A549 (cell line): ENCODE results near the gene CSDE1. TPM values are rescaled to one million over a fixed set of nuclear protein-coding genes. Genes with fewer than 3 reads are reported as not detected.

Source experiments
- ATAC-seq, 2 experiments: fragments of 200-7000 bp in 1 of 2; fragments of >200 bp in 1 of 2; cut with Nextera tagmentation in 1 of 2; cut with Tn5 transposase in 1 of 2; 3 replicates each; pipeline versions ENCODE4 v1.8.0 to v1.9.1; 2018 to 2020; ENCODE audit warnings: mild to moderate bottlenecking in 1 of 2, moderate library complexity in 1 of 2
- CTCF ChIA-PET: fragments of 300-600 bp; sonication (Branson Sonifier 250); formaldehyde crosslinking; extraction: SDS; loops from one replicate; lab custom pipeline; 2021; ENCODE audit warnings: antibody characterized with exemption, inconsistent platforms; lab: Yijun Ruan, JAX
- POLR2A ChIA-PET: fragments of 350-600 bp; formaldehyde crosslinking; extraction: SDS; loops from one replicate; lab custom pipeline; 2021; ENCODE audit warnings: antibody characterized with exemption, inconsistent platforms; lab: Yijun Ruan, JAX
- DNase-seq, 2 experiments: peaks; one replicate each; pipeline versions ENCODE4 v3.0.0 to v3.0.0-alpha.2; 2011 to 2016; ENCODE audit warnings: low read depth in 1 of 2, low spot score in 1 of 2
- FAIRE-seq: peaks from 2 replicates; lab custom pipeline; 2011; peaks lifted over from hg19 to GRCh38; lab: Jason Lieb, UNC
- H3K27ac ChIP-seq, 2 experiments: fragments of >200 bp; sonication (Bioruptor Twin); formaldehyde crosslinking; 3 replicates each; pipeline ENCODE4 v1.5.1; 2016 to 2017
- H3K4me1 ChIP-seq: fragments of >200 bp; sonication (Bioruptor Twin); formaldehyde crosslinking; 3 replicates; pipeline ENCODE4 v1.6.1; 2016
- H3K4me2 ChIP-seq: fragments of >200 bp; sonication (Bioruptor Twin); formaldehyde crosslinking; 3 replicates; pipeline ENCODE4 v1.6.1; 2016
- H3K4me3 ChIP-seq: fragments of >200 bp; sonication (Bioruptor Twin); formaldehyde crosslinking; 3 replicates; pipeline ENCODE4 v1.5.1; 2016
- H3K9me3 ChIP-seq: fragments of >200 bp; sonication (Bioruptor Twin); formaldehyde crosslinking; 3 replicates; pipeline ENCODE4 v1.6.1; 2016
- CHD4 ChIP-seq: fragments of 200-600 bp; sonication (generic); IDR thresholded peaks from 2 replicates; pipeline ENCODE4 v1.6.1; 2016; ENCODE audit warnings: antibody characterized with exemption, mild to moderate bottlenecking, borderline replicate concordance
- EHMT2 ChIP-seq: fragments of 200-600 bp; sonication (generic); IDR thresholded peaks from 2 replicates; pipeline ENCODE4 v1.6.1; 2016; ENCODE audit warnings: antibody characterized with exemption, low read depth, mild to moderate bottlenecking, moderate library complexity
- FOSB ChIP-seq: fragments of 250-450 bp; sonication (Bioruptor Pico); IDR thresholded peaks from 2 replicates; pipeline ENCODE4 v1.5.0; 2020; ENCODE audit warnings: mild to moderate bottlenecking, moderate library complexity
- FOXS1 ChIP-seq: fragments of 250-450 bp; sonication (Bioruptor Pico); IDR thresholded peaks from 2 replicates; pipeline ENCODE4 v1.5.0; 2020; ENCODE audit warnings: mild to moderate bottlenecking, moderate library complexity
- GATA3 ChIP-seq: IDR thresholded peaks from 2 replicates; pipeline ENCODE4 v1.6.1; 2012; ENCODE audit warnings: borderline replicate concordance
- HEYL ChIP-seq: fragments of 250-450 bp; sonication (Bioruptor Pico); IDR thresholded peaks from 2 replicates; pipeline ENCODE4 v1.8.0; 2021; ENCODE audit warnings: mild to moderate bottlenecking, moderate library complexity
- JUN ChIP-seq, 2 experiments: fragments of >200 bp; sonication (Bioruptor Twin); formaldehyde crosslinking; IDR thresholded peaks; 2 replicates in 1 of 2; 3 replicates in 1 of 2; pipeline ENCODE4 v1.6.1; 2016 to 2017
- KDM1A ChIP-seq: fragments of 200-600 bp; sonication (generic); IDR thresholded peaks from 2 replicates; pipeline ENCODE4 v1.6.1; 2016; ENCODE audit warnings: low read depth, mild to moderate bottlenecking
- NR3C1 ChIP-seq: fragments of >200 bp; sonication (Bioruptor Twin); formaldehyde crosslinking; IDR thresholded peaks from 3 replicates; pipeline ENCODE4 v1.6.1; 2017
- PHF8 ChIP-seq: fragments of 200-600 bp; sonication (generic); IDR thresholded peaks from 2 replicates; pipeline ENCODE4 v1.6.1; 2016; ENCODE audit warnings: low read depth, mild to moderate bottlenecking, antibody characterized with exemption, moderate library complexity, borderline replicate concordance
- POLR2A ChIP-seq: IDR thresholded peaks from 2 replicates; pipeline ENCODE4 v1.6.1; 2012; ENCODE audit warnings: mild to moderate bottlenecking, low read length
- RARB ChIP-seq: fragments of 250-450 bp; sonication (Bioruptor Pico); IDR thresholded peaks from 2 replicates; pipeline ENCODE4 v1.8.0; 2021; ENCODE audit warnings: mild to moderate bottlenecking, moderate library complexity
- TFCP2L1 ChIP-seq: fragments of 250-450 bp; sonication (Bioruptor Pico); IDR thresholded peaks from 2 replicates; pipeline ENCODE4 v1.5.0; 2021; ENCODE audit warnings: mild to moderate bottlenecking
- WGBS: methylation state at CpG from one replicate; pipeline ENCODE4 v1.1.6; 2017; ENCODE audit errors: missing lambda C conversion rate; 5-methylcytosine and 5-hydroxymethylcytosine counted together
- polyA plus RNA-seq, 4 experiments: library from polyadenylated mRNA; depleted of rRNA in 3 of 4; stranded (reverse); fragments of >200 nt; fragmentation: RNase III in 1 of 4; extraction: RNeasy Plus Mini Kit Qiagen cat#74134 plus additional on column Dnase treatment in 1 of 4; gene quantifications; 2 replicates in 3 of 4; 3 replicates in 1 of 4; pipeline ENCODE4 v1.2.3, GENCODE V29; 2011 to 2017
- TF ChIP-seq, protein P1 (sequence below): IDR thresholded peaks from 2 replicates; pipeline ENCODE4 v1.6.1; 2012
- TF ChIP-seq, protein P2 (sequence below): IDR thresholded peaks from 2 replicates; pipeline ENCODE4 v1.6.1; 2012
- TF ChIP-seq, protein P3 (sequence below): fragments of 150-350 bp; IDR thresholded peaks from 2 replicates; pipeline ENCODE4 v1.6.1; 2014; ENCODE audit warnings: low read depth, mild to moderate bottlenecking, low read length
- TF ChIP-seq, protein P4 (sequence below): fragments of >200 bp; sonication (Bioruptor Twin); formaldehyde crosslinking; IDR thresholded peaks from 3 replicates; pipeline ENCODE4 v1.6.1; 2016

CSDE1 gene
- polyA plus RNA-seq, 2 of the 4 experiments (the other 2 are of a cell fraction): 199 to 236 TPM

DNA sequence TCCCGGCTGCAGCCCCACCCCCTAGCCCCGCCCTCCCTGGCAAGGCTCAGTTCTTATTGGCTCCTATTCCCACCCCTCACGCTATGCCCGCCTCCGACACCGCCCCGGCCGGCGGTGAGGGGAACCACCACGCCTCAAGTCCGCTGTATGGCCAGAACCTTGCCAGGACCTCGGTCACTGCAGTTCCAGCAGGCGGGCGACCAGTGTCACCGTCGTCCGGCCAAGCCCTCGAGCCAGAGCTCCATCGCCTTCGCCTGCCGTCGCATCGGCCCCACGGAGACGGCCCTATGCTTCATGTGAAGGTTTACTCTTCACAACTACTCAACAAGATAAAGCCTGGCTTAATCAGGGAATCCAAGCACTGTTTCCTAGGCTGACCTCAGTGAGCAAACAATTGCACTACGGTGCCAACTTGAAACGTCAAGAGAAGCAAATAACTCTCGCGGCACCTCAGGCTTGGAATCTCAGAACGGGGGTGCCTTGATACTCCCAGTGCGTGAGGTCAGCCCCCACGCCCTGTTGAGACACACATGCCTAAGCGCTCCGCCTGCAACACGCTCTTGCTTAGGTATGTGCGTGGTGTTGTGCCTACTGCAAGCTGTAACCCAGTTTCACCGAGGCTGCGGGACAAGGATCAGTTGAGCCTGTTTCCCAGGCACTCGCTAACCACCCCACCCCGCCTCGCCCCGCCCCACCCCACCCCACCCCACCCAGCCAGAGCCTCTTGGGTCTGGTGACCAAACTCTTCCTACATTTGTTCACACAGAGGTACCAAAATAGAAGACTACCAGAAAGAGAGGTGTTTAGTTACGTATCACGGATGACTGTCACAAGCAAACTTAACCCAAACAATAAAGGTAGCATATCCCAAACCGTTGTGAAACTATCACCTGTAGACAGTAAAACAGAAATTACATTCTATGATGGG is 87.4 kb downstream of the CSDE1 start:
- 17% methylated on average over 9 of the region's 45 CpGs for whole genome bisulfite sequencing

DNA sequence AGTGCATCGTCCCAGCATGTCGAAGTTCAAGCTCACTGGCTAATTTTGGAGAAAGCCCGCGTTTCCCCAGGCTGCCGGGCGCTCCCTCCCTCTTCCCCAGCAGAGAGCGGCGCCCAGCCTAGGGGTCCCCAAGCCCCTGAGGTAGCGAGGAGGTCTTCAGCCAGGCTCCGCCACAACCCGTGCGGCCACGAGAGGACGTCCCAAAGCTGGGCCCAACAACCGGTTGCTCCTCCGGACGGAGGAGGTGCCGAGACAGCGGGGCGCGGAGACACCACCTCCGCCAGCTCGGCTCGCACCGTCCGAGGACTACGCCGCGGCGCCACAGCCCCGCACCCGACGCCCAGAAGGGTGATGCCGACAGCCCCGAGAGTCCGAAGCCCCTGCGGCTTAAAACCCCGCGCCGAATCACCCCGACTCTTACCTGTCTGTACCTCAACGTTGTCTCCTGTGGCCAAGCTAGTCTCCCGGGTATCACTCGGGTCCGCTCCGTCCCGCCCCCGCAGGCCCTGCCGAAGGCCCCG is 88.2 kb downstream of the CSDE1 start, which contains the start of gene DENND2C:
Gene DENND2C, minus strand, starts transcription at position 488 of the 521 bp plus-strand sequence. CDS start 44,065 bp downstream, outside the sequence.
- Histone ChIP-seq H3K27ac (peak within 1 kb of the TSS; percentile 41 to 76; a peak in 4 of 6 replicates), H3K4me3 (peak within 1 kb of the TSS; percentile 68), H3K9me3 (no peaks in the 10 kb centered on the region), H3K4me1 (no peaks in the 10 kb centered on the region), H3K4me2 (peak within 1 kb of the TSS; percentile 99)
- ATAC-seq (peak; percentile 79 to 85), FAIRE-seq (no peak), DNase-seq (no peak)
- no peak for TF ChIP-seq HEYL (CRISPR knock-in tag)
- TF ChIP-seq PHF8: peak; percentile 54; the same call in 1 of the 2 replicates
- CTCF ChIA-PET: interaction anchor here (0.8 to 1.7 kb wide), 5 partner anchors 10 to 323 kb away, joined by 3 to 6 read pairs (median 3); partner anchors contain the start of gene AMPD1
- POLR2A ChIA-PET: no interaction called here
- WGBS: 10% methylated on average over 6 of the region's 50 CpGs

More for the DNA sequence above, 87.4 kb downstream of the CSDE1 start:
- H3K9me3 ChIP-seq: no peaks in the 10 kb centered on the region
- H3K4me2 ChIP-seq: peak overlapping the region; percentile 99
- ATAC-seq (peak; percentile 98 to 99), DNase-seq (peak; percentile 65 to 84), FAIRE-seq (no peak)
- H3K27ac ChIP-seq: peak overlapping the region; percentile 7 to 37; a peak in 4 of 6 replicates
- H3K4me1 ChIP-seq: no peaks in the 10 kb centered on the region
- TF ChIP-seq POLR2A (peak; percentile 42), KDM1A (no peak)
- TF ChIP-seq, protein P1, sequence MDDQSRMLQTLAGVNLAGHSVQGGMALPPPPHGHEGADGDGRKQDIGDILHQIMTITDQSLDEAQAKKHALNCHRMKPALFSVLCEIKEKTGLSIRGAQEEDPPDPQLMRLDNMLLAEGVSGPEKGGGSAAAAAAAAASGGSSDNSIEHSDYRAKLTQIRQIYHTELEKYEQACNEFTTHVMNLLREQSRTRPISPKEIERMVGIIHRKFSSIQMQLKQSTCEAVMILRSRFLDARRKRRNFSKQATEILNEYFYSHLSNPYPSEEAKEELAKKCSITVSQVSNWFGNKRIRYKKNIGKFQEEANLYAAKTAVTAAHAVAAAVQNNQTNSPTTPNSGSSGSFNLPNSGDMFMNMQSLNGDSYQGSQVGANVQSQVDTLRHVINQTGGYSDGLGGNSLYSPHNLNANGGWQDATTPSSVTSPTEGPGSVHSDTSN: 0 out of 2 replicates have a peak, but pooled peaks have one; percentile 59
- TF ChIP-seq, protein P2, sequence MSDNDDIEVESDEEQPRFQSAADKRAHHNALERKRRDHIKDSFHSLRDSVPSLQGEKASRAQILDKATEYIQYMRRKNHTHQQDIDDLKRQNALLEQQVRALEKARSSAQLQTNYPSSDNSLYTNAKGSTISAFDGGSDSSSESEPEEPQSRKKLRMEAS: 0 out of 2 replicates have a peak, but pooled peaks have one; percentile 31
- ChIA-PET POLR2A (no interaction called here), CTCF (interaction anchor here (0.8 to 1.7 kb wide), 9 partner anchors 10 to 324 kb away, joined by 3 to 6 read pairs (median 4); partner anchors contain the start of genes AMPD1 and TRIM33)
- H3K4me3 ChIP-seq: peak overlapping the region; percentile 68

DNA sequence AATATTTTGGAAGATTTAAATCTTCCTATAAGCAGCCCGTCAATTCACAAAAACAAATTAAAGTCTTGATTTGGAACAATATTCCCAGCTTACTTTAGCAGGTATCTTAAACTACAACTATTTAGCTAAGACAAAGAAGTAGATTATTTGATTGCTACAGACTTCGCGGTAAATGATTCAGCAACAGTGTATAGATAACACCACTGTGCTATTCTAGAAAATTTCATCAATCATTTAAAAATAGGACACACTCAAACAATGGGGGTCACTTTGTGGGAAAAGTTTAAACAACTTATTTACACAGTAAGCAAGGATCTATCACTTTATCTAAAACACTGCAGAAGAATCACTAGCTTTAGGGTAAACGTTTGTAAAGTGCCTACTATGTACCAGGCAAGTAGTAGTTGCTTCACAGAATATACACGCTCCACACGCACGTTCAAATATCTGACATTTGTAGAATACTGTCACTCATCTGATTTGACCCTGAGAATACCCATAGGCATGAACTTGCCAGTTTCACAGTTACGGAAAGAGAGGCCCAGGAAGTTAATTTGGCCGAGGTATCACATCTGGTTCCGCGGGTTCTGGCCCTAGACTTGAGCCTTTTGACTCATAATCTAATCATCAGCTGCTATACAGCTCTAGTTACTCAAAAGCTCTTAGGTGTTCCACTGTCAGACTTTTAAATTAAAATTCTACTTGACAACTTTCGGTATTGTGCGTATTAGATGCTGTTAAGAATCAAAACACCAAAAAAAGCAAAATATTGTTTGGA is 88.8 kb downstream of the CSDE1 start:
- no peak for FAIRE-seq
- CTCF ChIA-PET: interaction anchor here (0.8 to 1.7 kb wide), 6 partner anchors 9 to 322 kb away, joined by 3 to 6 read pairs (median 3); partner anchors contain the start of gene AMPD1
- POLR2A ChIA-PET: no interaction called here
- no peaks in the 10 kb centered on the region for H3K4me1 ChIP-seq
- no peak for ATAC-seq
- peak overlapping the region; percentile 68 for H3K4me3 ChIP-seq
- 82% methylated on average over 13 of the region's 13 CpGs for WGBS
- peak overlapping the region; percentile 99 for H3K4me2 ChIP-seq
- no peaks in the 10 kb centered on the region for H3K9me3 ChIP-seq
- peak overlapping the region in 1 of 2 experiments; percentile 76; a peak in 2 of 6 replicates for H3K27ac ChIP-seq
- TF ChIP-seq CHD4 (no peak), TFCP2L1 (no peak), POLR2A (no peak), FOXS1 (CRISPR knock-in tag) (no peak), NR3C1 (no peak), RARB (CRISPR knock-in tag) (no peak), FOSB (CRISPR knock-in tag) (no peak), EHMT2 (no peak), JUN (IDR thresholded peaks at IDR 0.05) (no peak), GATA3 (no peak)
- TF ChIP-seq, protein P3, sequence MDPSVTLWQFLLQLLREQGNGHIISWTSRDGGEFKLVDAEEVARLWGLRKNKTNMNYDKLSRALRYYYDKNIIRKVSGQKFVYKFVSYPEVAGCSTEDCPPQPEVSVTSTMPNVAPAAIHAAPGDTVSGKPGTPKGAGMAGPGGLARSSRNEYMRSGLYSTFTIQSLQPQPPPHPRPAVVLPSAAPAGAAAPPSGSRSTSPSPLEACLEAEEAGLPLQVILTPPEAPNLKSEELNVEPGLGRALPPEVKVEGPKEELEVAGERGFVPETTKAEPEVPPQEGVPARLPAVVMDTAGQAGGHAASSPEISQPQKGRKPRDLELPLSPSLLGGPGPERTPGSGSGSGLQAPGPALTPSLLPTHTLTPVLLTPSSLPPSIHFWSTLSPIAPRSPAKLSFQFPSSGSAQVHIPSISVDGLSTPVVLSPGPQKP: no peak
- TF ChIP-seq, protein P4, sequence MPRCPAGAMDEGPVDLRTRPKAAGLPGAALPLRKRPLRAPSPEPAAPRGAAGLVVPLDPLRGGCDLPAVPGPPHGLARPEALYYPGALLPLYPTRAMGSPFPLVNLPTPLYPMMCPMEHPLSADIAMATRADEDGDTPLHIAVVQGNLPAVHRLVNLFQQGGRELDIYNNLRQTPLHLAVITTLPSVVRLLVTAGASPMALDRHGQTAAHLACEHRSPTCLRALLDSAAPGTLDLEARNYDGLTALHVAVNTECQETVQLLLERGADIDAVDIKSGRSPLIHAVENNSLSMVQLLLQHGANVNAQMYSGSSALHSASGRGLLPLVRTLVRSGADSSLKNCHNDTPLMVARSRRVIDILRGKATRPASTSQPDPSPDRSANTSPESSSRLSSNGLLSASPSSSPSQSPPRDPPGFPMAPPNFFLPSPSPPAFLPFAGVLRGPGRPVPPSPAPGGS: no peak
- TF ChIP-seq, all 56 proteins: peak for 0
- no peak for DNase-seq
